Measurements from ENCODE around the gene ATP2A1.

DNA sequence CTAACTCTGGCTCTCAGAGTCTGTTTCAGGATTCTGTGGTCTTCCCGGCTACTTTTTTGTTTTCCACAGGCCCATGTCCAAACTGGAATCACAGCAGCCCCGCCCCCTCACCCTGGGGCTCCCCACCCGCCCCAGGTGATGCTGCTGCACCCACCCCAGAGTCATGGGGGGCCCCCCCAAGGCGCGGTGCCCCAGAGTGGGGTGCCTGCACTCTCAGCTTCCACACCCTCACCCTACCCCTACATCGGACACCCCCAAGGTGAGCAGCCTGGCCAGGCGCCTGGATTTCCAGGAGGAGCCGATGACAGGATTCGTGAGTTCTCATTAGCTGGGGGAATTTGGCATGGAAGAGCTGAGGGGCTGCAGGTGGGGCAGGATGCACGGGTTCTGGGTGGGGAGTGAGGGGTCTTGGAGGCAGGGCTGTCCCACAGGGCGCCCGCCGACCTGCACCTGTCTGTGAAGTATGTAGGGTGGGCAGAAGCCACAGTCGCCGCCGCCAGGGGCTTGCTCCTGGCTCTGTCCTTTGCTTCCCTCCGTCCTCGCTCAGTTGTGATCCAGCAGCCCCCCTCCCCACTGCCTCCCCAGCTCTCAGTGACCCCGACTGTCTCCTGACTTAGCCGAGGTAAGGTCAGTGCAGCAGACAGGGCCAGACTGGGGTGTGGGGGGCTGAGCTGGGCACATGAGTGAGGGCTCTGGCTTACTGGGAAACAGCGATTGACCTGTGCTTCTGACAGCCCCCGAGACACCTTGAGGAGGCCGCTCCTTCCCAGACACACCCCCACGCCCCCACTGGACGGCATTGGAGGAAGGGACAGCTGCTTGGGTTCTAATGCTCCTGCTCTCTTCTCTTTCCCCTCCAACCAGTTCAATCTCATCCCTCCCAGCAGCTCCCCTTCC, 42.2 kb upstream of the ATP2A1 start:
- TF ChIP-seq, protein P1, sequence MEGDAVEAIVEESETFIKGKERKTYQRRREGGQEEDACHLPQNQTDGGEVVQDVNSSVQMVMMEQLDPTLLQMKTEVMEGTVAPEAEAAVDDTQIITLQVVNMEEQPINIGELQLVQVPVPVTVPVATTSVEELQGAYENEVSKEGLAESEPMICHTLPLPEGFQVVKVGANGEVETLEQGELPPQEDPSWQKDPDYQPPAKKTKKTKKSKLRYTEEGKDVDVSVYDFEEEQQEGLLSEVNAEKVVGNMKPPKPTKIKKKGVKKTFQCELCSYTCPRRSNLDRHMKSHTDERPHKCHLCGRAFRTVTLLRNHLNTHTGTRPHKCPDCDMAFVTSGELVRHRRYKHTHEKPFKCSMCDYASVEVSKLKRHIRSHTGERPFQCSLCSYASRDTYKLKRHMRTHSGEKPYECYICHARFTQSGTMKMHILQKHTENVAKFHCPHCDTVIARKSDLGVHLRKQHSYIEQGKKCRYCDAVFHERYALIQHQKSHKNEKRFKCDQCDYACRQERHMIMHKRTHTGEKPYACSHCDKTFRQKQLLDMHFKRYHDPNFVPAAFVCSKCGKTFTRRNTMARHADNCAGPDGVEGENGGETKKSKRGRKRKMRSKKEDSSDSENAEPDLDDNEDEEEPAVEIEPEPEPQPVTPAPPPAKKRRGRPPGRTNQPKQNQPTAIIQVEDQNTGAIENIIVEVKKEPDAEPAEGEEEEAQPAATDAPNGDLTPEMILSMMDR (IDR thresholded peaks at IDR 0.05; ENCODE audit: borderline replicate concordance, extremely low read depth, low read length, poor library complexity, severe bottlenecking), result no peak
- TF ChIP-seq EZH2 (IDR thresholded peaks at IDR 0.05; ENCODE audit: borderline replicate concordance, low read depth, low read length, severe bottlenecking), result no peak
